HG02852 (cell line): ENCODE data around the gene TAF6L.
A peak's percentile ranks its signal among the peaks of the same experiment; 100 is the strongest.
"Not testable (repeated sequence)": the region's sequence is repeated elsewhere in the genome, so short reads cannot be mapped to it uniquely, and the experiment has no call there.

Experiments
- ATAC-seq: cut with Tn5 transposase; IDR thresholded peaks from one replicate; pipeline ENCODE4 v1.9.1; 2021; ENCODE audit warnings: mild to moderate bottlenecking, moderate library complexity; ENCODE audit not compliant: unreplicated experiment

Gene TAF6L

GRCh38 chr11:62805076-62805892, 34.1 kb downstream of the TAF6L start, which contains the start of gene NXF1:
NXF1 (minus strand) TSS chr11:62805440; CDS start chr11:62805356, 84 bp downstream.
- peak; percentile 77 for ATAC-seq

GRCh38 chr11:62805961-62806441, 34.8 kb downstream of the TAF6L start:
- no peak for ATAC-seq

- no peak for ATAC-seq
Observed at GRCh38 chr11:62806611-62807121, 35.5 kb downstream of the TAF6L start.

GRCh38 chr11:62810748-62811147, 39.6 kb downstream of the TAF6L start:
- ATAC-seq, result no peak

- ATAC-seq, result no peak
Observed at GRCh38 chr11:62811659-62812058, 40.5 kb downstream of the TAF6L start.

GRCh38 chr11:62816557-62816956, 45.4 kb downstream of the TAF6L start:
- ATAC-seq, result no peak

GRCh38 chr11:62817129-62817528, 45.9 kb downstream of the TAF6L start:
- ATAC-seq, result no peak

- ATAC-seq, result no peak
Observed at GRCh38 chr11:62823677-62824076, 52.5 kb downstream of the TAF6L start.

- not testable (repeated sequence) for ATAC-seq
Observed at GRCh38 chr11:62828130-62828529, 56.9 kb downstream of the TAF6L start.

GRCh38 chr11:62830904-62831519, 59.8 kb downstream of the TAF6L start:
- ATAC-seq, result no peak

GRCh38 chr11:62831520-62832335, 60.5 kb downstream of the TAF6L start, which contains the start of gene STX5:
STX5 (minus strand) TSS chr11:62832051; CDS start chr11:62831243, 808 bp downstream.
- ATAC-seq, result peak; percentile 85

- ATAC-seq, result peak; percentile 13
Observed at GRCh38 chr11:62832336-62833234, 61.4 kb downstream of the TAF6L start, which contains the start of gene TEX54. TEX54 (minus strand) TSS chr11:62832841.

- no peak for ATAC-seq
Observed at GRCh38 chr11:62835336-62835735, 64.1 kb downstream of the TAF6L start.
